K562 (cell line): ENCODE data around the gene CTCFL. TPM values are rescaled to one million over a fixed set of nuclear protein-coding genes. Genes with fewer than 3 reads are reported as not detected.

Experiments used
- polyA plus RNA-seq, 8 experiments: library from polyadenylated mRNA; depleted of rRNA in 4 of 8; stranded (reverse) in 5 of 8; unstranded in 3 of 8; fragments of >200 nt; fragmentation: Nextera tagmentation in 2 of 8; fragmentation: Illumina TruSeq in 1 of 8; extraction: Ambion mirVana in 2 of 8; extraction: Trizol in 1 of 8; gene quantifications; 2 replicates each; pipeline versions ENCODE4 v1.2.1 to v1.2.3, GENCODE V29; 2011 to 2014; ENCODE audit warnings: inconsistent platforms in 1 of 8, missing spikeins in 1 of 8
- total RNA-seq, 7 experiments: library from RNA; depleted of rRNA in 6 of 7; stranded (reverse); fragments of >200 nt in 6 of 7; fragmentation: Illumina TruSeq in 2 of 7; extraction: Trizol in 2 of 7; gene quantifications; 2 replicates each; pipeline versions ENCODE4 v1.2.1 to v1.2.3, GENCODE V29; 2011 to 2021; ENCODE audit warnings: low replicate concordance in 1 of 7
- TF ChIP-seq, protein P1 (sequence below): fragments of 450-650 bp; IDR thresholded peaks from 2 replicates; pipeline ENCODE4 v1.6.1; 2016; ENCODE audit warnings: mild to moderate bottlenecking, moderate library complexity

CTCFL gene
- total and polyA plus RNA-seq, 9 of the 15 experiments (the other 6 are each of a cell fraction or from before 2014, with no cell fraction given), result 42.4 to 188 (median 111) TPM

DNA sequence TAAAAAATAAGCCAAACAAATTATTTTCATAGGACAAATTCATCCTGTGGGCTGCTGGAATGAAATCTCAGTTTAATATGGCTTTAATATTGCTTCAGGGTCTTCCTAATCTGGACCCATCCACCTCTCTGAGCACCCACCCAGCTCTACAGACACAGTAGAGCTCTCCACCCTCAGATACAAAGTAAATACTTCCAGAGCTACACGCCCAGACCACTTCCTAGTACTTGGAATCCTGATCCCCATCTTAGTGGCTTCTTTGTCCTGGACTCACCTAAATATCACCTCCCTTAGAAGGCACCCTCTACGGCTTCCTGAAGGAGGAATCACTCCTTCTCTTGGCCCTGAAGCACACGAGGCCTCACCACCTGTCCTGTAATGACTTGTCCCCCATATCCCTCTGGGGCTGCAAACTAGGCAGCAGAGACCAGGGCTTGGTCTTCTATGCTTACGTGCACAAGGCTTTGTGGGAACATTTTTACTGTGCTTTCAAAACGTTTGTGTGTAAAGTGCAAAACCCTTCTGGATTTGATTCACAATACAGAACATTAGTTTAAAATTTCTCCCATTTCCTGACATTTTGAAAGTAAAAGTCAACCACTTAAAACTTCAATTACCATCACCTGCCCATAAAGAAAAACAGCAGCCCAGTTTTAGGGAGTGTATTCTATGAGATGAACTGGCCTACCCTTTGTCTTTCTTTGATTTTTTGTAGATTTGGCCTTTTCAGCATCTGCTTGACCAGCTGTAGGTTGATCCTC, 2.4 kb downstream of the CTCFL start (continued):
- TF ChIP-seq, protein P1, sequence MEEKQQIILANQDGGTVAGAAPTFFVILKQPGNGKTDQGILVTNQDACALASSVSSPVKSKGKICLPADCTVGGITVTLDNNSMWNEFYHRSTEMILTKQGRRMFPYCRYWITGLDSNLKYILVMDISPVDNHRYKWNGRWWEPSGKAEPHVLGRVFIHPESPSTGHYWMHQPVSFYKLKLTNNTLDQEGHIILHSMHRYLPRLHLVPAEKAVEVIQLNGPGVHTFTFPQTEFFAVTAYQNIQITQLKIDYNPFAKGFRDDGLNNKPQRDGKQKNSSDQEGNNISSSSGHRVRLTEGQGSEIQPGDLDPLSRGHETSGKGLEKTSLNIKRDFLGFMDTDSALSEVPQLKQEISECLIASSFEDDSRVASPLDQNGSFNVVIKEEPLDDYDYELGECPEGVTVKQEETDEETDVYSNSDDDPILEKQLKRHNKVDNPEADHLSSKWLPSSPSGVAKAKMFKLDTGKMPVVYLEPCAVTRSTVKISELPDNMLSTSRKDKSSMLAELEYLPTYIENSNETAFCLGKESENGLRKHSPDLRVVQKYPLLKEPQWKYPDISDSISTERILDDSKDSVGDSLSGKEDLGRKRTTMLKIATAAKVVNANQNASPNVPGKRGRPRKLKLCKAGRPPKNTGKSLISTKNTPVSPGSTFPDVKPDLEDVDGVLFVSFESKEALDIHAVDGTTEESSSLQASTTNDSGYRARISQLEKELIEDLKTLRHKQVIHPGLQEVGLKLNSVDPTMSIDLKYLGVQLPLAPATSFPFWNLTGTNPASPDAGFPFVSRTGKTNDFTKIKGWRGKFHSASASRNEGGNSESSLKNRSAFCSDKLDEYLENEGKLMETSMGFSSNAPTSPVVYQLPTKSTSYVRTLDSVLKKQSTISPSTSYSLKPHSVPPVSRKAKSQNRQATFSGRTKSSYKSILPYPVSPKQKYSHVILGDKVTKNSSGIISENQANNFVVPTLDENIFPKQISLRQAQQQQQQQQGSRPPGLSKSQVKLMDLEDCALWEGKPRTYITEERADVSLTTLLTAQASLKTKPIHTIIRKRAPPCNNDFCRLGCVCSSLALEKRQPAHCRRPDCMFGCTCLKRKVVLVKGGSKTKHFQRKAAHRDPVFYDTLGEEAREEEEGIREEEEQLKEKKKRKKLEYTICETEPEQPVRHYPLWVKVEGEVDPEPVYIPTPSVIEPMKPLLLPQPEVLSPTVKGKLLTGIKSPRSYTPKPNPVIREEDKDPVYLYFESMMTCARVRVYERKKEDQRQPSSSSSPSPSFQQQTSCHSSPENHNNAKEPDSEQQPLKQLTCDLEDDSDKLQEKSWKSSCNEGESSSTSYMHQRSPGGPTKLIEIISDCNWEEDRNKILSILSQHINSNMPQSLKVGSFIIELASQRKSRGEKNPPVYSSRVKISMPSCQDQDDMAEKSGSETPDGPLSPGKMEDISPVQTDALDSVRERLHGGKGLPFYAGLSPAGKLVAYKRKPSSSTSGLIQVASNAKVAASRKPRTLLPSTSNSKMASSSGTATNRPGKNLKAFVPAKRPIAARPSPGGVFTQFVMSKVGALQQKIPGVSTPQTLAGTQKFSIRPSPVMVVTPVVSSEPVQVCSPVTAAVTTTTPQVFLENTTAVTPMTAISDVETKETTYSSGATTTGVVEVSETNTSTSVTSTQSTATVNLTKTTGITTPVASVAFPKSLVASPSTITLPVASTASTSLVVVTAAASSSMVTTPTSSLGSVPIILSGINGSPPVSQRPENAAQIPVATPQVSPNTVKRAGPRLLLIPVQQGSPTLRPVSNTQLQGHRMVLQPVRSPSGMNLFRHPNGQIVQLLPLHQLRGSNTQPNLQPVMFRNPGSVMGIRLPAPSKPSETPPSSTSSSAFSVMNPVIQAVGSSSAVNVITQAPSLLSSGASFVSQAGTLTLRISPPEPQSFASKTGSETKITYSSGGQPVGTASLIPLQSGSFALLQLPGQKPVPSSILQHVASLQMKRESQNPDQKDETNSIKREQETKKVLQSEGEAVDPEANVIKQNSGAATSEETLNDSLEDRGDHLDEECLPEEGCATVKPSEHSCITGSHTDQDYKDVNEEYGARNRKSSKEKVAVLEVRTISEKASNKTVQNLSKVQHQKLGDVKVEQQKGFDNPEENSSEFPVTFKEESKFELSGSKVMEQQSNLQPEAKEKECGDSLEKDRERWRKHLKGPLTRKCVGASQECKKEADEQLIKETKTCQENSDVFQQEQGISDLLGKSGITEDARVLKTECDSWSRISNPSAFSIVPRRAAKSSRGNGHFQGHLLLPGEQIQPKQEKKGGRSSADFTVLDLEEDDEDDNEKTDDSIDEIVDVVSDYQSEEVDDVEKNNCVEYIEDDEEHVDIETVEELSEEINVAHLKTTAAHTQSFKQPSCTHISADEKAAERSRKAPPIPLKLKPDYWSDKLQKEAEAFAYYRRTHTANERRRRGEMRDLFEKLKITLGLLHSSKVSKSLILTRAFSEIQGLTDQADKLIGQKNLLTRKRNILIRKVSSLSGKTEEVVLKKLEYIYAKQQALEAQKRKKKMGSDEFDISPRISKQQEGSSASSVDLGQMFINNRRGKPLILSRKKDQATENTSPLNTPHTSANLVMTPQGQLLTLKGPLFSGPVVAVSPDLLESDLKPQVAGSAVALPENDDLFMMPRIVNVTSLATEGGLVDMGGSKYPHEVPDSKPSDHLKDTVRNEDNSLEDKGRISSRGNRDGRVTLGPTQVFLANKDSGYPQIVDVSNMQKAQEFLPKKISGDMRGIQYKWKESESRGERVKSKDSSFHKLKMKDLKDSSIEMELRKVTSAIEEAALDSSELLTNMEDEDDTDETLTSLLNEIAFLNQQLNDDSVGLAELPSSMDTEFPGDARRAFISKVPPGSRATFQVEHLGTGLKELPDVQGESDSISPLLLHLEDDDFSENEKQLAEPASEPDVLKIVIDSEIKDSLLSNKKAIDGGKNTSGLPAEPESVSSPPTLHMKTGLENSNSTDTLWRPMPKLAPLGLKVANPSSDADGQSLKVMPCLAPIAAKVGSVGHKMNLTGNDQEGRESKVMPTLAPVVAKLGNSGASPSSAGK, result peak; percentile 24; the same call in 1 of the 2 replicates
- TF ChIP-seq, all 486 proteins: peak for 5
